DMS53 (cell line): ENCODE measurements around the gene GPR37L1.
"Not testable (repeated sequence)": the region's sequence is repeated elsewhere in the genome, so short reads cannot be mapped to it uniquely, and the experiment has no call there.

Experiments used
- DNase-seq: peaks from one replicate; lab custom pipeline; 2025; lab: John Stamatoyannopoulos, UW

The GPR37L1 gene

GRCh38 chr1:202133496-202133895 is 10.8 kb downstream of the GPR37L1 start:
- DNase-seq, result no peak

DNA sequence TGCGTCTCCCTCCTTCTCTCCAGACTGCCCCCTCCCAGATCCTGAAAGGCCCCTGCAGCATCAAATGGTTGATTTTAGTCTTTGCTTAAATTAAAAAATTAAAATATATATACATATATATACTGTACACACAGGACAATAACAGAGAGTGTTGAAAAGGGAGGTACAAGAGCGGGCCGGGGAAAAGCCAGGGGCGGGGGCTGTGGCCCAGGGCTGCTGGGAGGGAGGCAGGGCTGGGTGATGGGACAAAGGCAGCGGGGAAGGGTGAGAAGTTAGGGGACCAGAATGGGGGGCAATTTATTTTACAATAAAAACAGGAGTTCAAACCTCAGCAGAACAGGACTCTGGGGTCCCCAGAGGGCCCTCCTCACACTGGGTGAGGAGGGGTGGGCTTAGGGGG is 11.3 kb downstream of the GPR37L1 start:
- no peak for DNase-seq

GRCh38 chr1:202134645-202135172 is 12.0 kb downstream of the GPR37L1 start:
- no peak for DNase-seq

DNA sequence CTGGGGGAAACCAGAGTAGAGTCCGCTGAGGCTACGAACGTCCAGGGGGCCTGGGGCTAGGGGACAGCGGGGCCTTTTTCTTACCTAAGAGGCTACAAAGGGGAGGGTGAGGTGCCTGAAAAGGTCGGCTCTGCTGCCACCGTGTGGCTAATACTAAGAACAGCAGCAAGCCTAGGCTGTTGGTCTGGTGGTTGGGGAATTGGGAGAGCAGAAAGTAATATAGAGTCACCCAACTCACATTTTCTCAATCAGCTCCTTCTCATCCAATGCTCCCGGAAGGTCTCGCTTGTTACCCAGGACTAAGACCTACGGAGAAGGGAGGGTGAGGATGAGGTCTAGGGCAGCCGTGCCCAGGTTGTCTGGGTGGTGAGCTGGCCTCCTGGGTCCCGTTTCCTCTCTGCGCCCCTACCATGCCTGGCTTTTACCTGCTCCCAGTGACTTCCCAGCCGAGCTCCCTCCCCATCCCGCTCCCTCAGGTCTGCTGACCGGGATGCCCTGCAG is 12.6 kb downstream of the GPR37L1 start:
- DNase-seq, result peak; percentile 87

DNA sequence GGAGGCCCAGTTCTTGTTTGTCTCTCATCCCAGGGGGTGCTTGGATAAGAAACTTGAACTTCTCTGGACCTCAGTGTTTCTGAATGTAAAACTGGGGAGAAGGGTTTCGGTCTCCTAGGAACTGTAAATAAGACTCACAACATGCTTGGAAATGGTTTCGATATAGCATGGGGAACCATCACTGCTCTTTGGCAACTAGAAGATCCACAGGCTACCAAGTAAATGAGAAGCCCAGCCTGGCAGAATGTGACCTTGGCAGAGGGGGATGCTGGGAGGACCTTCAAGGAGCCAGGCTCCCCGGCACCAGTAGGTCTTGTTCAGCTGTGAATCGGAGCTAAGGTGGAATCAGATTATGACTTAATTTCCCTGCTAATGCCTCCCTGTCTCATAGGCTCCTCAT is 18.1 kb downstream of the GPR37L1 start:
- DNase-seq, result no peak

- not testable (repeated sequence) for DNase-seq
Observed at GRCh38 chr1:202141468-202141867, 18.8 kb downstream of the GPR37L1 start.

DNA sequence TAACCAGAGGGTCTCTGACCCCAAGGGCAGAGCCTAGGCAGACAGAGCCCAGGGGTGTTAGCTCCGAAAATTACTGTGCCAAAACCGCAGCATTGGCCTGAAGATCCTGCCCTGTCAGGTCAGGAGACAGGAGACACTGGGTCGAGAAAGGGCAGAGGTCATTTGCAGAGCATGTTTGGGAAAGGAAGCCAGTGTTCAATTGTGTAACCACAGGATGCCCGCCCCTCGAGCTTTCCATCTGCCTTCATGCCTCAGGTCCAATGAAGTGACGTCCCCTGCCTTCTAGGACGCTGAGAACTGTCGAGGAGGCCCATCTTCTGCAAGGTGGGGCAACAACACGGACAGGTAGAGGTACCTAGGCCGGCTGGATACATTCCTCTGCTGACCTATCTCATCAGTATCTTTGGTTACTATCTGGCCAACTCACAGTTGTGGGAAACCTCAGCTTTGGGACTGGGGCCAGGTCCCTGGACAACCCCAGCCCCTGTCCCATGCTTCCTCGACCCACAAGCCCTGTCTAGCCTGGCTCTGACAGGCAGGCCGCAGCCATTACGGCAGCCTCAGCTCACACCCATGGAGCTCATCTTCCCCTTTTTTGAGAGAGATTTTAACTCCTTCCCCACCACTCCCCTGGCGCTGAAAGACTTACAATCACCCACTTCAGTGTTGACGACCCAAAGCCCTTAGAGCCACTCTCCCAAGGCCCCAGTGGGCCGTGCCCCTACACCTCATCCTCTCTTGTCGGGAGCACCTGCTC is 20.5 kb downstream of the GPR37L1 start:
- DNase-seq, result no peak

GRCh38 chr1:202143768-202144401 is 21.2 kb downstream of the GPR37L1 start:
- peak; percentile 71 for DNase-seq

DNA sequence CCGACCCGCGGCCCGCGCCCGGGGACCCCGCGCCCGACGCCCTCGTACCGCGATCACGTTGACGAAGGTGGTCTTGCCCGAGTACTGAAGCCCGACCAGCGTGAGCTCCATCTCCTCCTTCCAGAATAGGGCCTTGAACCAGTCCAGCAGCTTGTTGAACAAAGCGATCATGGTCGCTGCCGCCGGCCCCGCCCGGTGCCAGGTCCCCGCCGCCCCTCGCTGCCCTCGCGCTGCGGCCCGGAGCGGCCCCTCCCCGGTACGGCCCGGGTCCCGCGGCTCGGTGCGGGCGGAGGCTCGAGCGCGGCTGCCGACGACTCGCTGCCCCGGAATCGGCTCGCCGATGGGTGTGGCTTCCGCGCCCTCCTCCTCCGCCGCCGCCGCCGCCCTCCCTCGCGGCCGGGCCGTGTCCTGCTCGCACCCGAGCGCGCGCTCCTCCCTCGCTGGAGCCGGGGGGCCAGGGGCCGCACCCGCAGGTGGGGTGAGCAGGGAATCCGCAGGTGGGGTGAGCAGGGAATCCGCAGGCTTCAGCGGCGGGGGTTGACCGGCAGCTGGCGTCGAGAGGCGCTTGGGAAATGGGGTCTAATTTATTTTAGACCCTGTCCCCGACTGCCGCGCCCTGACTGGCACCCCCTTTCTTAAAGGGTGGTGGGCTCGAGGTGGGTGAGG is 21.8 kb downstream of the GPR37L1 start, which contains the start of gene ARL8A:
Gene ARL8A, minus strand, starts transcription at position 336 of the 666 bp plus-strand sequence. Its CDS starts 165 bp downstream, at position 171.
- peak; percentile 85 for DNase-seq

DNA sequence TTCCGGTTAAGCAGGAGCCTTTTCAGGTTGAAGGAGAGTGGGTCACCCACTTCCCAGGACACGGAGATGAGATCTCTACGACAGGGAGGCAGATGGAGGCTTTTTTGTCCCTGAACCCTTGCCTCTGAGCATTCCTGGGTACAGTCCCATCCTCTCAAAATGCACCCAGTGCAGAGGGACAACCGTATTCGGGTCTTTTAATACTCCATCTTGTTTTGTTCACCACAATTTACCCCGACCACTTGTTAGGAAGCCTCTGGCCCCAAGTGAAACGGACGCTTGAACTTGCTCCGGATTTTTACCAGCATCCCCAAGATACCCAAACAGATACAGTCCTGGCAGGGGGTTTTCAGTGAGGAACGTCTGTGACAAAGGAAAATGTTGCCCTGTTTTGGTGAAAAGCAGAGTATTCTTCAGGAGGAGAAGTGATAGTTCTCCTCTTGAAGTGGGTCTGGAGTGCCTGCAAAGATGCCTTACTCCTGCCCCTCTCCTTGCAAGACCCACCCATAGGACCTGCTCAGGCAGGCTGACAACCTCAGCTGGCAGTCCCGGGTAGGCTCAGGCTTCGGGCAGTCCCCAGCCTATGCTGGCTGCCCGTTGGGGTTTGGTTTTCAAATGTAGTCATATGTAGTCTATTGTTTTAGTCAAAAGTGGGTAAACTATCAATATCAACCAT is 22.5 kb downstream of the GPR37L1 start:
- DNase-seq, result peak; percentile 57

GRCh38 chr1:202145744-202146140 is 23.0 kb downstream of the GPR37L1 start:
- not testable (repeated sequence) for DNase-seq

DNA sequence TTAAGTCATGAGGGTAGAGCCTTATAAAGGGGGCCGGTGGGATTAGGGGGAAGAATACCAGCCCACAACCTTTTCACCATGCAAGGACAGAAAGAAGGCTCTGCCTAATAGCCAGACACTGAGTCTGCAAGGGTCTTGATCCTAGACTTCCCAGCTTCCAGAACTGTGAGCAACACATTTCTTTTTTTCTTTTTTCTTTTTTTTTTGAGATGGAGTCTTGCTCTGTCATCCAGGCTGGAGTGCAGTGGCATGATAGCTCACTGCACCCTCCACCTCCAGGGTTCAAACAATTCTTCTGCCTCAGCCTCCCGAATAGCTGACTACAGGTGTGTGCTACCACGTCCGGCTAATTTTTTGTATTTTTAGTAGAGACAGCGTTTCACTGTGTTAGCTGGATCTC is 23.6 kb downstream of the GPR37L1 start:
- DNase-seq, result no peak

DNA sequence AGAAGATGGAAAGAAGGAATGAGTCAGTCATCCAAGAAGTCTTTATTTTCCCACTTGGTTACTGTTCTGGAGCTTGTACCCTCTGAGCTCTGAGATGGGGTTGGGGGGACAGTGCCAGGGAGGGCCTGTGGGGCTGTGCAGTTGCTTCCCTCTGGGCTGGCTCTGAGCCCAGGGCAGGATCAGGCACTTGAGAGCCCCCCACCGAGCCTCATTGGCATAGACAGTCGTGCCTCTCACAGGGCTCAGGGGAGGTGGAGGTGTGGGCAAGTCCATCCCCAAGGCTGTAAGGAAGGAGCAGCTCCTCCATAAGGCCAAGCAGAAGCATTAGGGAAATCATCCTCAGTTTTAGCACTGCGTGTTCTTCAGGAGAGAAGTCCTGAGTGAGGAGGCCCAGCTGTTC is 24.3 kb downstream of the GPR37L1 start:
- no peak for DNase-seq

GRCh38 chr1:202148391-202148790 is 25.7 kb downstream of the GPR37L1 start:
- no peak for DNase-seq

DNA sequence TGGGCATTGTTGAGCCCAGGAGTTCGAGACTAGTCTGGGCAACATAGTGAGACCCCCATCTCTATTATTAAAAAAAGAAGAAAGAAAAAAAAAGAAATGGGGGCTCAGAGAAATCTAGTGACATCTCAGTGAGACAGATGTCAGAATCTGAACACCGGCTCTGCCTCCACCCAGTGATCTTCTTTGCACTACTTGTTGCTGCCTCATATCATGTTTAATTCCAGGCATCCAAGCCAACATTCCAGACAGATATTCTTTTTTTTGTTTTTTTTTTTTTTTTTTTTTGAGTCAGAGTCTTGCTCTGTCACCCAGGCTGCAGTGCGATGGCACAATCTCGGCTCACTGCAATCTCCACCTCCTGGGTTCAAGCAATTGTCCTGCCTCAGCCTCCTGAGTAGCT is 26.8 kb downstream of the GPR37L1 start:
- DNase-seq, result no peak

- DNase-seq, result no peak
Observed at GRCh38 chr1:202150187-202150586, 27.5 kb downstream of the GPR37L1 start.

DNA sequence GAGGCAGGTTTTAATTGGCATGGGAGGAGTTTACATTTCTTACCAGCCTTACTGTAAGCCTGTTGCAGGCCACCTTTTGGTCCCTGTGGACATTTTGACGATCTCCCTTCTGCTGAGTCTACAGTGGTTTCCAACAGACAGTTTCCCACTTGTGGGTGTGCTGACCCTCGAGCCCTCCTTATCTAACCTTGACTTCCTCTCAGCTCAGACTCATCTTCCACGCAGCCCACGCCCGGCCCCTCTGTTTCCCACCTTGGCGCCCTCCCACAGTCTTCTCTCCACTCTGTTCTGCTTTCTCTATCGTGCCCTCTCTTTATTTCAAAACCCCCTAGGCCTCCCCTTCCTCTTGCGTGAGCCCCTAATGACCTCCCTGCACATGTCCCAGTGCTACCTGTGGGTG is 27.9 kb downstream of the GPR37L1 start:
- DNase-seq, result no peak

- no peak for DNase-seq
Observed at GRCh38 chr1:202151045-202151444, 28.3 kb downstream of the GPR37L1 start.

DNA sequence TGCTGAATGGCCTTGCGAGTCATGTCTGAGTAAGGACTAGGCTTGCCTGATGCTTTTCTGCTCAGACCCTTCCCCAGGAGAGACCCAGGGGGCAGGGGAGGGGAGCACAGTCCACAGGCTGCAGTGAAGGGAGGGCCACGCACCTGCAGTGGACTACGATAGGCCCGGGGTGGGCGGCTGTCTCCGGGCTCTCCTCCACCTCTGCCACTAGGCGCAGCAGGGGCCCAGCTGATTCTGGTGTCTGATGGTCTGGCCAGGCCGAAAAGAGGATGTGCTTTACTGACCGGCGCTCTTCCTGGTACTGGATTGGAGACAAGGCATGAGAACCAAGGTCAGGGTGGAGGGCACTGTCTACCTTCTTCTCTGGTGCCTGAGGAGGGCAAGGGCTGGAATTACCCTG is 29.7 kb downstream of the GPR37L1 start:
- DNase-seq, result no peak

DNA sequence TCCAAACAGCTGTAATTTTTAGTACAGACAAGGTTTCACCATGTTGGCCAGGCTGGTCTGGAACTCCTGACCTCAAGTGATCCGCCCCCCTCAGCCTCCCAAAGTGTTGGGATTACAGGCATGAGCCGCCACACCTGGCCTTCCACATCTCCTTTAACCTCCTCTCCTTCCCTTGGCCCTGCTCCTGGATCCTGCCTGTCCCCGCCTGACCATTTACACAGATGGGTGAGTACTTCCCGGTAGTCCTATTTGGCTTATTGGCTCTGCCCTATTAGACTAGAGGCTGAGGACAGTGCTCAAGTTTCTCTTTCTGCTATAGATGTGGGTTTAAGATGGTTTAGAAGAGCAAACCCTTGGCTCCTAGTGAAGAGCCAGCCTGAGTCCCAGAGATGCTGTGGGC is 30.6 kb downstream of the GPR37L1 start:
- no peak for DNase-seq

- no peak for DNase-seq
Observed at GRCh38 chr1:202154148-202154765, 31.5 kb downstream of the GPR37L1 start.
